Aorta (tissue), 5 donors: Measurements from ENCODE around the gene L1CAM. TPM values are rescaled to one million over a fixed set of nuclear protein-coding genes. Genes with fewer than 3 reads are reported as not detected.
A peak's percentile ranks its signal among the peaks of the same experiment; 100 is the strongest.

Source experiments
- ATAC-seq: fragments of 200-7000 bp; cut with Tn5 transposase; one replicate; pipeline ENCODE4 v1.9.1; 2022; ENCODE audit warnings: moderate library complexity; ENCODE audit not compliant: low FRiP score
- DNase-seq, 2 donors: peaks; one replicate each; pipeline ENCODE4 v3.0.0-alpha.2; 2020
- H3K27ac ChIP-seq, 2 donors: one replicate each; pipeline ENCODE4 v1.5.1; 2013; ENCODE audit warnings: low read length in 2 of 2, mild to moderate bottlenecking in 2 of 2, moderate library complexity in 2 of 2, control low read depth in 1 of 2, inconsistent platforms in 1 of 2, low read depth in 1 of 2
- H3K27me3 ChIP-seq, 2 donors: one replicate each; pipeline ENCODE4 v1.6.1; 2013; ENCODE audit warnings: control low read depth in 1 of 2, low read length in 1 of 2, mild to moderate bottlenecking in 1 of 2, moderate library complexity in 1 of 2; ENCODE audit not compliant: insufficient read depth in 2 of 2, control insufficient read depth in 1 of 2
- H3K36me3 ChIP-seq, 2 donors: one replicate each; pipeline ENCODE4 v1.6.1; 2013; ENCODE audit warnings: control low read depth in 1 of 2, low read length in 1 of 2, mild to moderate bottlenecking in 1 of 2; ENCODE audit not compliant: insufficient read depth in 2 of 2, control insufficient read depth in 1 of 2
- H3K4me1 ChIP-seq, 2 donors: one replicate each; pipeline ENCODE4 v1.6.1; 2013; ENCODE audit warnings: low read length in 2 of 2, control low read depth in 1 of 2, mild to moderate bottlenecking in 1 of 2, moderate library complexity in 1 of 2; ENCODE audit not compliant: insufficient read depth in 2 of 2, control insufficient read depth in 1 of 2
- H3K4me3 ChIP-seq, 2 donors: one replicate each; pipeline ENCODE4 v1.5.1; 2013; ENCODE audit warnings: low read length in 2 of 2, control low read depth in 1 of 2, mild to moderate bottlenecking in 1 of 2
- H3K9me3 ChIP-seq: one replicate; pipeline ENCODE4 v1.6.1; 2013; ENCODE audit warnings: mild to moderate bottlenecking, low read length; ENCODE audit not compliant: control insufficient read depth
- WGBS, 2 donors: extraction: QIAGEN DNeasy Blood & Tissue Kit; methylation state at CpG; one replicate each; pipeline ENCODE4 v1.1.7; 2013; 5-methylcytosine and 5-hydroxymethylcytosine counted together
- intact Hi-C, 2 donors: fragments of 100-400 bp; cut with DNase I; formaldehyde crosslinking; loops; one replicate each; pipeline versions ENCODE4 v1.14.2 to v1.15.0; 2022
- polyA plus RNA-seq, 2 donors: library from polyadenylated mRNA; stranded (reverse); fragments of 200-250 nt; gene quantifications; one replicate each; pipeline ENCODE4 v1.2.3, GENCODE V29; 2013
- total RNA-seq, 2 donors: library from RNA; stranded (reverse); fragmentation: NEBNext Ultra II Directional; extraction: Animal tissue kit (Norgen Biotek cat#: 25700); gene quantifications; one replicate each; pipeline ENCODE4 v1.2.1, GENCODE V29; 2021
- donor health status: healthy with polysubstance abuse.
- donor health status: Bipolar disorder and iron deficiency.
- donor health status: DM: no; HTN: no; CAD: no.
- donor health status: DM: no; HTN: no; CAD: no.
- donor health status: DM: yes; HTN: yes; CAD: no.

The L1CAM gene
- total and polyA plus RNA-seq, 4 donors, result 1.0 to 11.6 (median 4.3) TPM; not detected in 1

DNA sequence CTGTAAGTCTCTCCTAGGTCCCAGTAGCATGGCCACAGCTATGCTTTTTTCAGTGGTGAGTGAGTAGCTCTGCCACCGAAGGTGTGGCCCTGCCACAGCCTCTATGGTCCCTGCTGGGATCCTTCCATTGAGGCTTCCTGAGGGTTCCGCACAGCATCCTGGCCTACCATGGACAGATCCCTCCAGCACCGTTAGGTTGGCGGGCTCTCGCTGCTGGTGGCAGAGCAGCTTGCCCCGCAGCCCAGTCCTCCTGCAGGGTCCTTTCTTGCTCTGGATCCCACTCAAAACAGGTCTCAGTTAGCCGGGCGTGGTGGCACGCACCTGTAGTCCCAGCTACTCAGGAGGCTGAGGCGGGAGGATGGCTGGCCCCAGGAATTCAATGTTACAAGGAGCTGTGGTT lies 53.2 kb downstream of the L1CAM start:
- H3K36me3 ChIP-seq, result no peaks in the 10 kb centered on the region
- H3K27ac ChIP-seq, result no peak overlapping the region
- no peak overlapping the region for H3K4me3 ChIP-seq
- ATAC-seq, result no peak
- H3K27me3 ChIP-seq, result no peaks in the 10 kb centered on the region
- H3K4me1 ChIP-seq, result no peaks in the 10 kb centered on the region
- intact Hi-C loops, result no loop called here
- no peak for DNase-seq
- H3K9me3 ChIP-seq, result no peaks in the 10 kb centered on the region
- 78 to 80% methylated on average over 10 of the region's 10 CpGs for WGBS, 2 donors

DNA sequence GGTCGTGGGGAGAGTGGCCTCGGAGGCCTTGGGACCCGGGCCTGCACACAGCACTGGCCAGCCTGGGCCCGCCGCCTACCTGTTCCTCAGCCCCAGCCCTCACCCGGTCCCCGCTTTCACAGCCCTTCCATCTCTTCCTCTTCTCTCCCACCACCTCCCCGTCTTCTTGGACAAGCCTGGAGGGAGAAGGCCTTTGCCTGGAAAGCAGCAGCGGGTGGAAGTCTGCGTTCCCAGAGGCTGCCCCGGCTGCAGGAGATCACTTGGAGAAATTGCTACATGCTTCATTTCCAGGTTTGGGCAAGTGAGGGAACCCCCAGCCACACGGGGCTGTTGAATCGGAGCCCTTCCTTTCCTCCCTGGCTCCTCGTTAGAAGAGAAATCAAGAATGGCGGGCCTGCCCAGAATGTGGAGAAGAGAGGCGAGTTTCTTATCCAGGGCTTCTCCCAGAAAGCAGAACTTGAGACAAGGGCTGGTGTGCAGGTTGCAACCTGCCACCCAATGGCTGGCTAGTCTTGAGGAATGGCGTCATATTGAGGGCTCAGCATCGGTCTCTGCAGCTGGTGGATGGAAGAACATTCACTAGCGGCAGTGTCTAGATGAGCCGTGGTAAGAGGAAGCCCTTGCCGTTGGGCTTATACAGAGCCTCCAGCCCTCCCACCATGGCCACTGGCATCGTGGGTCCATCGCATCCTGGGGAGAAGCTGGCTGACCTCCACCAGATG lies 54.4 kb downstream of the L1CAM start:
- Histone ChIP-seq H3K27me3 (no peaks in the 10 kb centered on the region), H3K36me3 (no peaks in the 10 kb centered on the region), H3K4me3 (no peak overlapping the region), H3K4me1 (no peaks in the 10 kb centered on the region), H3K27ac (no peak overlapping the region), H3K9me3 (no peaks in the 10 kb centered on the region)
- 60 to 64% methylated on average over 22 to 23 of the region's 23 CpGs for WGBS, 2 donors
- intact Hi-C loops, result no loop called here
- no peak for DNase-seq
- no peak for ATAC-seq

DNA sequence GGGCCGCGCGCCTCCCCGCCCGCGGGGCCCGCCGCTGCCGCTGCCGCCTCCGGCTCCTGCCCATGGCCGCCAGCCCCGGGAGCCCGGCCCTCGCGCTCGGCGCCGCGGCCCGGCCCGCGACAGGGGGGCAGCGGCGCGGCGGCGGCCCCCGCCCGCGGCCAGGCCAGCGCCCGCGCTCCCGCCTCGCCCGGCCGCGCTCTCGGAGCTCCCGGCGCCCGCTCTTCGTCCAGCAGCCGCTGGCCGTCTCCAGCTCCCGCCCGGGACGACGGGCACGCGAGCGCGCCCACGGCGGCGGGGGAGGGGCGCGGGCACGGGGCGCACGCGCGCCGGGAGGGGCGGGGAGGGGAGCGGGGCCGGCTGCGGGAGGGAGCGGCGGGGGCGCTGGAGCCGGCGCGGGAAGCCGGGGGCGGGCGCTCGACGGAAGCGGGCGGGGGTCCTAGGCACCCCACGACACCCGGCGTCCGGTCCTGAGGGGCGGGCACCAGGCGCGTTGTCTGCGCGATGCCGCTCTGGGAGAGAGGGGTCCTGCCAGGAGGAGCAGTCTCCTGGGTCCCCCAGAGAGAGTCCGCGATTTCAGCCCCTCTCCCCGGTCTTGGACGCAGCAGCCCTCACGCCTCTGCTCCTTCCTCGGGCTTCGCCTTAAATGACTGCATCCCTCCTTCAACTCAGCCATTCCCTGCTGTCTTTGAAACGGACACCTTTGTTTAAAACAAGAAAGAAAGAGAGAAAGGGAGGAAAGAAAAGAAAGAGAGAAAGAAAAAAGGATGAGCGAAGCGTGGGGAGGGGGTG lies 55.1 kb downstream of the L1CAM start:
- Histone ChIP-seq H3K27ac (no peak overlapping the region), H3K4me1 (no peaks in the 10 kb centered on the region), H3K4me3 (peak overlapping the region; percentile 40 to 73), H3K27me3 (no peaks in the 10 kb centered on the region), H3K36me3 (no peaks in the 10 kb centered on the region), H3K9me3 (no peaks in the 10 kb centered on the region)
- intact Hi-C loops, result no loop called here
- 2 to 20% methylated on average over 22 to 101 of the region's 102 CpGs for WGBS, 2 donors
- ATAC-seq (no peak), DNase-seq (no peak)

DNA sequence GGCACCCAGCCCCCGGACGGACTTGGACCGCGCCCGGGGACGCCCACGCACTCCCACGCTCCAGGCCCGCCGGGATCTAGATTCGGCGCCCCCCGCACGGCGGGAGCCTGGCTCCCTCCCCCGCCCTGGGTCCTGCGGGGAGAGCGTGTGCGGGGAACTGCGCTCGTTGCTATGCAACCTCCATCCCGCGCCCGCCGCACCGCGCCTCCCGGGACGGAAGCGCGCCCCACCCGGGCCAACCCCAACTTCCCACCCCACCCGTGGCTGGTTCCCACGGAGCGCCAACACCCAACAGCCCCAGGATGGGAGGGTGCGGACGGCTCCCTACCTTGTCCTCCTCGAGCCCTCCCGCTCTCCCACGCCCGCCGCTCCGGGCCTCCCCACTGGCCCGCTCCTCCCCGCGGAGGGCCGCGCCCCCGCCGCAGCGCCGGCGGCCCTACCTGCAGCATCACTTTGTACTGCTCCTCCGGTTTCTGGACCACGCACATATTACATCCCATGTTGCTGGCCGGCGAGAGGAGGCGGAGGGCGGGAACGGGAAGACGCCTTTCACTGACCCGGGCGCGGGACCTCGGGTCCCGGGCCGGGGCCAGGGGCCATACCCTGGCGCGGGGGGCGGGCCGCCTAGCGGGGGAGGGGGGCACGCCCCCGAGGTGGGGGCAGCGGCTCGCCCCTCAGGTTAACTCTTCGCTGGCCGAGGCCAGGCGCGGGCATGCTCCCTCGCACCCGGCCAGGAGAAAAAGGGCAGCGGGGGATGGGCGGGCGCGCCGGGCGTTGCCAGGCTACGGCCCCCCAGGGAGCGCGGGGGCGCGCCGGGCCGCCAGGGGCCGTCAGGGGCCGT lies 56.0 kb downstream of the L1CAM start, which contains the start of gene PDZD4:
TSS of gene PDZD4 (minus strand) at position 746 of the 841 bp plus-strand sequence. CDS start at position 500, 246 bp downstream.
- Histone ChIP-seq H3K27ac (no peak within 1 kb of the TSS), H3K36me3 (no peaks in the 10 kb centered on the region), H3K9me3 (no peaks in the 10 kb centered on the region), H3K4me1 (no peaks in the 10 kb centered on the region), H3K4me3 (peak within 1 kb of the TSS; percentile 40 to 73), H3K27me3 (no peaks in the 10 kb centered on the region)
- DNase-seq (peak in 1 of 2 donors; percentile 70), ATAC-seq (peak; percentile 24)
- 1 to 25% methylated on average over 49 to 97 of the region's 97 CpGs for WGBS, 2 donors
- intact Hi-C loops, result no loop called here

DNA sequence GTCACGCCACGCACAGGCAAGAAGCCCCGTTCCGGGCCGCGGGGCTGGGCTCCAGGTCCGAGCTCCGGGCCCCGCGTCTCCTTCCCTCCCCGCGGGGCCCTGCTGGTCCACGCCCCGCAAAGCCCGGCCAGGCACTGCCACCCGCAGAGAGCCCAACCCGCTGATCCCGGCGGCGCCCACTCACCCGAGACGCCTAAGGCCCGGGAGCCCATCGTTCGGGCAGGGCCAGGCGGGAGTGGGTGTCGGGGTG lies 56.5 kb downstream of the L1CAM start:
- DNase-seq (peak in 1 of 2 donors; percentile 77), ATAC-seq (peak; percentile 12)
- 1 to 22% methylated on average over 21 to 27 of the region's 27 CpGs for WGBS, 2 donors
- Histone ChIP-seq H3K9me3 (no peaks in the 10 kb centered on the region), H3K36me3 (no peaks in the 10 kb centered on the region), H3K27me3 (no peaks in the 10 kb centered on the region), H3K4me1 (no peaks in the 10 kb centered on the region), H3K4me3 (peak overlapping the region; percentile 7 to 21), H3K27ac (no peak overlapping the region)
- intact Hi-C loops, result no loop called here

DNA sequence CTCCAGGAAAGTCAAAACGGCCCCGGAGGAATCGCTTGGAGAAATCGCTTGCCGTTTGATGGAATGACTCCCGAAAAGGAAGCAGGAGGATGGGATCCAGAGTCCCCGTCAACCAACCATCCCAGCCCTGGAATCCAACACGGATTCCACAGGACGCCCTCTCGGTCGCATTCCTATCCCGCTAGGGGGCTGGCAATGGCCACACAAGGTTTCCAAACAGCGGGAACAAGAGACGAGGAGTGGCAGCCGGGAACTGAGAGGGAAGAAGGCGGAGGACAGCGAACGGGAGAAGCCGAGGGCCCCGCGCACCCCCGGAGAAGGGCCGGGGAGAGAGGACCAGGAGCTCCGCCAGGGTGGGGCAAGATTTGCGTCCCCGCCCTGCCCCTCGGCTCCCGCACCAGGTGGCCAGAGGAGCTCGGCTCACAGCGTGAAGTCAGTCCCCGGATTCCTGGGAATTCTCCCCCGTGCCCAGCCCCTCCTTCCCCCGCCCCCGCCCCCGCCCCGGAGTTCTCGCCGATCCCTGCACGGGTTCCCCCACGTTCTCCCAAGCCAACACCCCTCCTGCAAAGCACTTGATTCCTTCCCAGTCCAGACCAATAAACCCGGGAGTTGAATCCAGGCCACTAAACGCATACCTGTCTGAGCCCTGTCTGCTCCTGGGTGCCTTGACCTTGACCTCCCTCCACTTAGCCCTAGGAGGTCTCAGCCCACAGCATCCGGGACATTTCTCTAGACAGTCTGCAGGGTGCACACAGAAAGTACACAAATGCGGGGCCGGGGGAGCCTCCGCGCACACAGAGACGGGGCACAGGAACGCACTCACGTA lies 57.0 kb downstream of the L1CAM start:
- Histone ChIP-seq H3K36me3 (no peaks in the 10 kb centered on the region), H3K4me1 (no peaks in the 10 kb centered on the region), H3K9me3 (no peaks in the 10 kb centered on the region), H3K27me3 (no peaks in the 10 kb centered on the region), H3K4me3 (peak overlapping the region in 1 of 2 donors; percentile 21), H3K27ac (no peak overlapping the region)
- ATAC-seq (peak; percentile 13), DNase-seq (peak in 1 of 2 donors; percentile 75)
- intact Hi-C loops, result no loop called here
- 3 to 15% methylated on average over 43 to 50 of the region's 50 CpGs for WGBS, 2 donors

DNA sequence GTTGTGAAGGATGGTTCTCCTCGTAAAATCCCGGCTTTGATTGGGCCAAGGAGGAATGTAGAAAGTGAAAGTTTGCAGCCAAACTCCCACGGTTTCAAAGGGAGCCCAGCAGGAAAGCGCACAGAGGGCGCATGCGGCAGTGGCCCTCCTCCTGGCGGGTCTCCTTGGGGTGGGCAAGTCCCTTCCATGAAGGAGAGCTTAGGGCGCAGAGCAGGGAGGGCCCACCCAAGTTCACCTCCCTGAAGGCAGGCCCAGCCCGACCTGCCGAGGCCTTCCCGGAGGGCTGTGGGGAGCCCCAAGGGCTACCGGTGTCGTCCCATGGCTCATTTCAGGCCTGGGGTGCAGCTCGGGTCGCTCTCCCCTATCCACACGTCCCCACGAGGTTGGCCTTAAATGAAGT lies 57.7 kb downstream of the L1CAM start:
- 30 to 43% methylated on average over 17 of the region's 17 CpGs for WGBS, 2 donors
- Histone ChIP-seq H3K9me3 (no peaks in the 10 kb centered on the region), H3K4me1 (no peaks in the 10 kb centered on the region), H3K36me3 (no peaks in the 10 kb centered on the region), H3K27ac (no peak overlapping the region), H3K27me3 (no peaks in the 10 kb centered on the region), H3K4me3 (no peak overlapping the region)
- ATAC-seq (peak; percentile 20), DNase-seq (peak in 1 of 2 donors; percentile 63)
- intact Hi-C loops, result no loop called here

DNA sequence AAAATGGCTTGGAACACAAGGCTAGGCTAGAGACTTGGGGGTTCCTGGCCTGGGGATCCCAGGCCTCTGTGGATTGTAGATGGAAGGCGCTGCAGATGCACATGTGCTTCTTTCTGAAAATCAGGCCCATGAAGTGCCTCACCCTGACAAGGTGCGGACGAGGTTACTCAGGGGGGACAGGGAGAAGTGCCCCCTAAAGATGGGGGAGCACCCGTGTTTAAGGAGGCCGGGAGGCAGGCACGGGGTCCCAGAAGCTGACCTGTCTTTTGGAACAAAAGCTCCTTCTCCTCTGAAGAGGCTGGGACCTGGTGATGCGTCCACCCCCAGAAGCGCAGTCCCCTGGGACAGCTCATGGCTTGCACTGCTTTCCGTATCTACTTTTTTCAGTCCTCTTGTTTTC lies 58.1 kb downstream of the L1CAM start:
- intact Hi-C loops, result no loop called here
- Histone ChIP-seq H3K4me3 (no peak overlapping the region), H3K9me3 (no peaks in the 10 kb centered on the region), H3K27me3 (no peaks in the 10 kb centered on the region), H3K4me1 (no peaks in the 10 kb centered on the region), H3K36me3 (no peaks in the 10 kb centered on the region), H3K27ac (no peak overlapping the region)
- DNase-seq (no peak), ATAC-seq (no peak)
- 73 to 88% methylated on average over 9 of the region's 9 CpGs for WGBS, 2 donors
